Mesangial cell (primary cell): ENCODE results near the gene UBLCP1. TPM values are rescaled to one million over a fixed set of nuclear protein-coding genes. Genes with fewer than 3 reads are reported as not detected.

Source experiments
- total RNA-seq: library from RNA; depleted of rRNA; stranded (reverse); fragments of >200 nt; gene quantifications from 2 replicates; pipeline ENCODE4 v1.2.3, GENCODE V29; 2015

The UBLCP1 gene
- total RNA-seq, result 14.8 and 16.3 TPM in 2 replicates

DNA sequence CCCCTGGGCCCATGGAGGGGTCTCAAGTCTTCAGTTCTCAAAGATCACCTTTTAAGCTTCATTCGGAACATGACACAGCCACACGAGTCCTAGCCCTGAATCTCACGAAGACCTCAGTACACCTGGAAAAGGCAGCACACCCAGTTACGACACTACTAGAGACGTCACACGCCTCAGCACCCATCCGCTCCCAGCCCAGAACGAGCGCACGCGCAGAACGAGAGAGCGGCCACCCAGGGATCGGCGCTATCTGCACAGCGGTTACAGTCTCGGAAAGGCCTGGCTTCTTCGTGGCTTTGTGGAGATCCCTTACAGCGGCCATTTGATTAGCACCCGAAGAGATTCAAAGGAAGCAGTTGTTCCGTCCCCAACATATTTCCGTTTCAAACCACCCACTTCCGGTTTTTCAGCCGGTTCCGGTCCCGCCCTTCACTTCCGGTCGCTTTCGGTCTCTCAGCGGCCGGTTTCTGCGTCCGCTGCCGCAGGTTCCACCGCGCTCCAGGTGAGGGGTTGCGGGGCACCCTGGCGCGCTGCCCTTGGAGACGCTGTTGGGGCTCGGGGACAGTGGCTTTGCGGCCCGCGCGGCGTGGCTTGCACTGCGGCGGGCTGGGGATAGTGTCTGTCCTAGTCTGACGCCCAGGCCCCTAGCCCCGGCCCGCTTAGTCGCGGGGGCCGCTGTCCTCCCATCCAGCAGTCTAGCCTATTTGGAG lies at the start of gene UBLCP1:
UBLCP1 (plus strand) TSS at position 432 of the 710 bp plus-strand sequence. CDS start 5,626 bp downstream, outside the sequence.

GRCh38 chr5:159330131-159330800 lies 67.2 kb downstream of the UBLCP1 start, which contains the start of gene IL12B:
Gene IL12B, minus strand, starts transcription at chr5:159330487. Its CDS starts 3,705 bp downstream, at chr5:159326782.

Other genes starting within 250 kb of the UBLCP1 start
- gene EBF1, start 163.4 kb upstream of the UBLCP1 start, total RNA-seq, result under 0.01 and 4.1 TPM in 2 replicates
- gene RNF145, start 53.7 kb upstream of the UBLCP1 start, total RNA-seq, result 37.0 and 40.2 TPM in 2 replicates
- not detected in 2 replicates for gene IL12B, start 67.2 kb downstream of the UBLCP1 start, total RNA-seq